ENCODE measurements around the gene RBM15.

Gene RBM15

DNA sequence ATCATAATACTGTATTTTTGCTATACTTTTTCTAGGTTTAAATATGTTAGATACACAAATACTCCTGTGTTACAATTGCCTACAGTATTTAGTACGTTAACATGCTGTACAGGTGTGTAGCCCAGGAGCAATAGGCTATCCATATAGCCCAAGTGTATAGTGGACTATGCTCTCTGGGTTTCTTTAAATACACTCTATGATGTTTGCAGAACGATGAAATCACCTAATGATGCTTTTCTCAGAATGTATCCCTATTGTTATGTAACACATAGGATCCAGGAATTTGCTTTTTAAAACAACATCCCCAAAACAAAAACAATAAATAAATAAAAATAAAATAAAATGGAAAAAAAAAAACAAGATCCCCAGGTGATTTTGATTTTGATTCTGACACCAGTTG, 18.1 kb upstream of the RBM15 start:
- Histone ChIP-seq H3K9me3 (ENCODE audit: control insufficient read depth, insufficient read depth, low read length) (no peaks in the 10 kb centered on the region), H3K4me1 (ENCODE audit: control insufficient read depth, insufficient read depth, low read length) (no peaks in the 10 kb centered on the region), H3K27me3 (ENCODE audit: control insufficient read depth, insufficient read depth, low read length) (no peaks in the 10 kb centered on the region), H3K27ac (ENCODE audit: low read length) (no peak overlapping the region), H3K4me3 (ENCODE audit: low read length) (no peak overlapping the region), H3K36me3 (ENCODE audit: control insufficient read depth, insufficient read depth, low read length) (no peaks in the 10 kb centered on the region)
- DNase-seq (ENCODE audit: low read depth, low spot score): no peak
- WGBS (ENCODE audit: insufficient coverage, insufficient read length): no CpG with 5 or more reads among the region's 2 CpGs

DNA sequence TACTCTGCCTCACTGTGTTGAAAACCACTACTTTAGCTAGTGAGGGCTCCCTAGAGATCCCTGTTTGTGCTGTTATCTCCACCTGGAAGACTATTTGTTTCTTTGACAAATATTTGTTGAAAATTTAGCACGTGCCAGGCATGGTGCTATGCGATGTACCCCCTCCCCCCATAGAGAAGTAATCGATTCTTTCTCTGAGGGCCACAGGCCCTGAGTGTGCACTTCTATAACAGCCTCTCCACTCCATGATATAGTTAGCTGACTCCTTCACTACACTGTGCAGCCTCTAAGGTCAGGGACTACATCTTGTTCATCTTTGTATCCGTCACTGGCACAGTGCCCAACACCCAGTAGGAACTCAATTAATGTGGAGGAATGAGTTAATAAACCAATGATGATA, 17.3 kb upstream of the RBM15 start:
- no CpG with 5 or more reads among the region's 4 CpGs for WGBS (ENCODE audit: insufficient coverage, insufficient read length)
- H3K9me3 ChIP-seq (ENCODE audit: control insufficient read depth, insufficient read depth, low read length): no peaks in the 10 kb centered on the region
- DNase-seq (ENCODE audit: low read depth, low spot score): no peak
- H3K4me3 ChIP-seq (ENCODE audit: low read length): no peak overlapping the region
- H3K27me3 ChIP-seq (ENCODE audit: control insufficient read depth, insufficient read depth, low read length): no peaks in the 10 kb centered on the region
- H3K4me1 ChIP-seq (ENCODE audit: control insufficient read depth, insufficient read depth, low read length): no peaks in the 10 kb centered on the region
- H3K27ac ChIP-seq (ENCODE audit: low read length): no peak overlapping the region
- H3K36me3 ChIP-seq (ENCODE audit: control insufficient read depth, insufficient read depth, low read length): no peaks in the 10 kb centered on the region

DNA sequence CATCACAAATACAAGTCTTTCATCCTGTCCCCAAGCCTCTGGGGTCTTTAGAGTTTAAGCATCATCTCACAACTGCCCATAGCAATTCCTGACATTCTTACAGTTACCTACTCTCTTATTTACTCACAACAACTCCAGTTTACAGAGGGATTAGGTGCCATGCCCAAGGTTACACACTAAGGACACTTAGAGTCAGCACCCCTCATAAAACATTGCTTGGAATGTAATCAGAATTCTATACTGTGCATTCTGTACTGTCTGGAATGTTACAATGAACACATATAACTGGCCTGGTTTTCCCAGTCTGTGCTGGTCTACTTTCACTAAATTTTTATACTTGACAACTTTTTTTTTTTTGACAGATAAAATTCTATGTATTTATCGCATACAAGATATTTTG, 14.5 kb upstream of the RBM15 start:
- Histone ChIP-seq H3K4me1 (ENCODE audit: control insufficient read depth, insufficient read depth, low read length) (no peaks in the 10 kb centered on the region), H3K36me3 (ENCODE audit: control insufficient read depth, insufficient read depth, low read length) (no peaks in the 10 kb centered on the region), H3K4me3 (ENCODE audit: low read length) (no peak overlapping the region), H3K27ac (ENCODE audit: low read length) (no peak overlapping the region), H3K27me3 (ENCODE audit: control insufficient read depth, insufficient read depth, low read length) (no peaks in the 10 kb centered on the region), H3K9me3 (ENCODE audit: control insufficient read depth, insufficient read depth, low read length) (no peaks in the 10 kb centered on the region)
- no peak for DNase-seq (ENCODE audit: low read depth, low spot score)
- no CpG with 5 or more reads among the region's 1 CpG for WGBS (ENCODE audit: insufficient coverage, insufficient read length)

DNA sequence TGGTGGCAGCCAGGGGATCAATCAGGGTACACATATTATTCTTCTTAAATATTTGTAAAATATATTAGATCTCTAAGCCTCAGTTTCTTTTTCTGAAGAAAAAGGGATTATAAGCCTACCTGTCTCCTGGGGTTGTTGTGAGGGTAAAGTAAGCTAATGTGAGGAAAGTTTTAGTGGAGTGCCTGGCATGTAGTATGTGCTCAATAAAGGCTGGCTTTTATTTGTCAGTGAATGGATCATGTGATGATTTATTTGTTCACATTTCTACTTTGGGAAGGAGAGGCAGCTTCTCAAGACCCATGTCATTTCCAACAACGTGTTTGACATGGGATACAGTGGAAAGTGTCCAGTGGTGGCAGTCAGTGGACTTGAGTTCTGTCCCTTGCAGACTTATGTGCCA, 12.4 kb upstream of the RBM15 start:
- no peaks in the 10 kb centered on the region for H3K9me3 ChIP-seq (ENCODE audit: control insufficient read depth, insufficient read depth, low read length)
- WGBS (ENCODE audit: insufficient coverage, insufficient read length): no CpG with 5 or more reads among the region's 1 CpG
- H3K4me3 ChIP-seq (ENCODE audit: low read length): no peak overlapping the region
- no peak for DNase-seq (ENCODE audit: low read depth, low spot score)
- H3K4me1 ChIP-seq (ENCODE audit: control insufficient read depth, insufficient read depth, low read length): no peaks in the 10 kb centered on the region
- no peaks in the 10 kb centered on the region for H3K36me3 ChIP-seq (ENCODE audit: control insufficient read depth, insufficient read depth, low read length)
- H3K27me3 ChIP-seq (ENCODE audit: control insufficient read depth, insufficient read depth, low read length): no peaks in the 10 kb centered on the region
- H3K27ac ChIP-seq (ENCODE audit: low read length): no peak overlapping the region

DNA sequence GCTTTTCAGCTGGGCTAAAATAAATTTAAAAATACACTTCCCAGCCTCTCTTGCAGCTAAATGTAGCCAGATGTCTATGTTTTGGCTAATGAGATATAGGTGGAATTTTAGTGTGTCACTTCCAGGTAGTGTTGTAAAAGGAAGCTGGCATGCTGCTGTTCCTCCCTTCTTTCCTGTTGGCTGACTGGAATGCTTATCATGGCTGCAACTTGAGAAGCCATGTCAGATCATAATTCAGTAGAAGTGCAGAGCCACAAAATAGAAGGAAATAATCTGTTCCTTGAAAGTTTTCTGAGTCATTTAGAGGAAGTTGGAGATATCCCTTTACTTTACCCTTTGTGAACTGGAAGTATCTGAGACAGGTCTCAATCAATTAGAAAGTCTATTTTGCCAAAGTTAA, 10.9 kb upstream of the RBM15 start:
- H3K4me1 ChIP-seq (ENCODE audit: control insufficient read depth, insufficient read depth, low read length): no peaks in the 10 kb centered on the region
- no peaks in the 10 kb centered on the region for H3K36me3 ChIP-seq (ENCODE audit: control insufficient read depth, insufficient read depth, low read length)
- no peak overlapping the region for H3K27ac ChIP-seq (ENCODE audit: low read length)
- H3K4me3 ChIP-seq (ENCODE audit: low read length): no peak overlapping the region
- H3K9me3 ChIP-seq (ENCODE audit: control insufficient read depth, insufficient read depth, low read length): no peaks in the 10 kb centered on the region
- no peaks in the 10 kb centered on the region for H3K27me3 ChIP-seq (ENCODE audit: control insufficient read depth, insufficient read depth, low read length)
- DNase-seq (ENCODE audit: low read depth, low spot score): no peak

DNA sequence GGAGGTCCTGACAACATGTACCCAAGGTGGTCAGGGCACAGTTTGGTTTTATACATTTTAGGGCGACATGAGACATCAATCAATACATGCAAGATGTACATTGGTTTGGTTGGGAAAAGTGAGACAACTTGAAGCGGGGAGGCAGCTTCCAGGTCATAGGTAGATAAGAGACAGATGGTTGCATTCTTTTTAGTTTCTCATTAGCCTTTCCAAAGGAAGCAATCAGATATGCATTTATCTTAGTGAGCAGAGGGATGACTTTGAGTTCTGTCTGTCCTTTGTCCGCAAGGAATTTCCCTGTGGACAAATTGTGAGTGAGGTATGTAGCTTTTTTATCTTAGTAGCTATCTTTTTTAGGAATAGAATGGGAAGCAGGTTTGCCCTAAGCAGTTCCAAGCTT, 10.5 kb upstream of the RBM15 start:
- Histone ChIP-seq H3K36me3 (ENCODE audit: control insufficient read depth, insufficient read depth, low read length) (no peaks in the 10 kb centered on the region), H3K27ac (ENCODE audit: low read length) (no peak overlapping the region), H3K9me3 (ENCODE audit: control insufficient read depth, insufficient read depth, low read length) (no peaks in the 10 kb centered on the region), H3K27me3 (ENCODE audit: control insufficient read depth, insufficient read depth, low read length) (no peaks in the 10 kb centered on the region), H3K4me3 (ENCODE audit: low read length) (no peak overlapping the region), H3K4me1 (ENCODE audit: control insufficient read depth, insufficient read depth, low read length) (no peaks in the 10 kb centered on the region)
- WGBS (ENCODE audit: insufficient coverage, insufficient read length): no CpG with 5 or more reads among the region's 3 CpGs
- DNase-seq (ENCODE audit: low read depth, low spot score): no peak

DNA sequence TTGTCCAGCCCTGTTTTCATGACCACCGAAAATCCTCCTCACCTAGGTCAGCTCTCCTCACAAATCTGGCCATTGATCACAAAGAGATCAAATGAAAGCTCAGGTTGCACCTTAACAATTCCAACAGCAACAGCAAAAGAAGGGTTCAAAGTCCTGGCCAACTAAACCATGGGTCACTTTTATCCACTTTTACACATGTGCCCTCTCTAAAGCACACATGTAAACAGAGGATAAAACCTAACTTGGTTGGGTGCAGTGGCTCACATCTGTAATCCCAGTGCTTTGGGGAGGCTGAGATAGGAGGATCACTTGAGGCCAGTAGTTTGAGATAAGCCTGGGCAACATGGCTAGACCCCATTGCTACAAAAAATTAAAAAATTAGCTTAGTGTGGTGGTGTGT, 3.9 kb upstream of the RBM15 start:
- H3K27ac ChIP-seq (ENCODE audit: low read length): no peak overlapping the region
- DNase-seq (ENCODE audit: low read depth, low spot score): no peak
- WGBS (ENCODE audit: insufficient coverage, insufficient read length): no CpG with 5 or more reads among the region's 1 CpG
- no peaks in the 10 kb centered on the region for H3K4me1 ChIP-seq (ENCODE audit: control insufficient read depth, insufficient read depth, low read length)
- H3K9me3 ChIP-seq (ENCODE audit: control insufficient read depth, insufficient read depth, low read length): no peaks in the 10 kb centered on the region
- no peaks in the 10 kb centered on the region for H3K27me3 ChIP-seq (ENCODE audit: control insufficient read depth, insufficient read depth, low read length)
- H3K4me3 ChIP-seq (ENCODE audit: low read length): no peak overlapping the region
- H3K36me3 ChIP-seq (ENCODE audit: control insufficient read depth, insufficient read depth, low read length): no peaks in the 10 kb centered on the region; the same call in 1 of the 2 replicates

DNA sequence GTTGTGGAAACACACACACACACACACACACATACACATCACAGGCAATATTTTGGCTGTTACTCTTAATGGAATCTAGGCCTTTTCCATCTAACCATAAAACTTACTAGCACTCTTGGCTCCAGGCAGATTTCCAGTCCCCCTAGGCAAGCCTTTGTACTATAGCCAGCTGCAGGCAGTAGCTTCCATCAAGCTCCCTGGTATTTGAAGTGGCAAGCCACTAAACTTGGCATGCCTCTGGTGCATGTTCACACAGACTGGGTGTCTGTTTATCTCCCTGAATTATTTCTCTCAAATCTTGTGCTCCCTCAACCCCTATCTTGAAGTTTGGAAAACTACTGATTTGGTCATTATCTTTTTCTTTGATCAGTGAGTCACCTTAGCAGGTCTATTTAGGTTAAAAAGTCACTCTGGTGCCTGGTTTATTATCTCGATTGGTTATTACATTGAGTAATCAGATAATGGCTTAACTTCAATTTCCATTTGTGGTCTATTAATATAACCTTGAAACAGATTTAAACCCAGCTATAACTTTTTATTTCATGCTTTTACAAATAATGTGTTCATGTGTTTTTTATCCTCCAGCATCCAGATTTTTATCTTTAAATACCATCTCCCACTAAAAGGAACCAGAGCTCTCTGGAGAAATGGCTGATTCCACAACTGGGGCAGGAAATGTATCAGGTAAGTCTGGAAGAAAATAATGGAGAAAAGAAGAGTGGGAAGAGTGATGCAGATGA, 2.7 kb upstream of the RBM15 start:
- Histone ChIP-seq H3K4me3 (ENCODE audit: low read length) (no peak overlapping the region), H3K36me3 (ENCODE audit: control insufficient read depth, insufficient read depth, low read length) (peaks cover 5% of the 10 kb centered on the region; the same call in 1 of the 2 replicates), H3K9me3 (ENCODE audit: control insufficient read depth, insufficient read depth, low read length) (no peaks in the 10 kb centered on the region), H3K4me1 (ENCODE audit: control insufficient read depth, insufficient read depth, low read length) (no peaks in the 10 kb centered on the region), H3K27ac (ENCODE audit: low read length) (no peak overlapping the region), H3K27me3 (ENCODE audit: control insufficient read depth, insufficient read depth, low read length) (no peaks in the 10 kb centered on the region)
- no peak for DNase-seq (ENCODE audit: low read depth, low spot score)
- WGBS (ENCODE audit: insufficient coverage, insufficient read length): no CpG with 5 or more reads among the region's 1 CpG

DNA sequence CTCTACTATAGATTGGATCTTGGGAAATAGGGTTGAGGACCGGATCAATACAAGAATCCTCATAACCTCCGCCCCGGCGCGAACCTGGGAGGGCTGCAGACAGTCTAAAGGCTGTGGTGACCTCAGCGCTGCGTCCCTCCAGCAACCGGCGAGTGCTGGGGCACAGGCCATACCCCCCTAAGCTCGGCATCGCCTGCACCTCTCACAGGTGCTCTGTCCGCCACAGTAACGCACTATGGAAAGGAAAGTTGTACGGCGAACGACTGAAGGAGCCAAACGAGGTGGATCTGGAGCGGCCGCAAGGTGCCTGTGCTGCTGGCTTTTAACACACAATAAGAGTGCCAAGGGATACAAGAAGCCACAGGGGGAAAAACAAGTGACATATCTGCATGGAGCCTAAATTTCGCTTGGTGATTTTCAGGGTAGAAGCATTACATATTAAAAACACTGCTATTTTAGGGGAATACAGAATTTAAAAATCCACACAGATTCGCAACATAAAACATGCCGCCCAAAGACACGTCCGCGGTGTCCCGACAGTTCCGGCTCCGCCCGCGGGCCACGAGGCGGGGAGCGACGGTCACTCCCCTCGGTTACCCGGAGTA, 1.4 kb upstream of the RBM15 start:
- DNase-seq (ENCODE audit: low read depth, low spot score): no peak
- H3K27me3 ChIP-seq (ENCODE audit: control insufficient read depth, insufficient read depth, low read length): no peaks in the 10 kb centered on the region

DNA sequence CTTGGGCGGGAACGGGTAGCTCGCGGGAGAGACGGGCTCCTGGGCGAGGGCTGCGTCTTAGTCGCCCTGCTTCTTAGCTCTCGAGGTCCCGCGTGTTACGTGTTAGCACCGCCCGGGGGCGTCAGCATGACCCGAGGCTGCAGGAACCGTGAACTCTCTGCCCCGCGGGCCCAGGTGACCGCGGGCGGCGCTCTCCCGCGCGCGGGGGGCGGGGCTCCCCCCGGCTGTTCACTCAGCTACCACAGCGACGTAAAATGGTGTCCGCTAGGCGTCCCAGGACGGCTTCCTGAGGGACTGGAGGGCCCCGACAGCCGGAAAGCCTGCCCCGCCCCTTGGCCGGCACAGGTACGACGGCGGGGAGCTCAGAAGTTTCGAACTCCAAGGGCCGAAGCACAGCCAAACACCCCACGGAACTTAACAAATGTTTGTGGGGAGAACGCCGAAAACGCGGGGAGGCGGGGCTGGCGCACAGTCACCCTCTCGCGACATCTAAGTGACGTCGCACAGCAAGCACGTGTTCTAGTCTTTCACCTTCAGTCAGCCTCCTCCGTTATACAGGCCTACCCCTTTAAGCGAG, 780 bp upstream of the RBM15 start:
- no peaks in the 10 kb centered on the region for H3K4me1 ChIP-seq (ENCODE audit: control insufficient read depth, insufficient read depth, low read length)
- WGBS (ENCODE audit: insufficient coverage, insufficient read length): no CpG with 5 or more reads among the region's 57 CpGs
- peak; percentile 31 for DNase-seq (ENCODE audit: low read depth, low spot score)

More for the DNA sequence above, 1.4 kb upstream of the RBM15 start:
- H3K36me3 ChIP-seq (ENCODE audit: control insufficient read depth, insufficient read depth, low read length): peaks cover 7% of the 10 kb centered on the region; the same call in 1 of the 2 replicates
- no peaks in the 10 kb centered on the region for H3K9me3 ChIP-seq (ENCODE audit: control insufficient read depth, insufficient read depth, low read length)
- no peaks in the 10 kb centered on the region for H3K4me1 ChIP-seq (ENCODE audit: control insufficient read depth, insufficient read depth, low read length)
- WGBS (ENCODE audit: insufficient coverage, insufficient read length): no CpG with 5 or more reads among the region's 36 CpGs
- H3K4me3 ChIP-seq (ENCODE audit: low read length): peak overlapping the region; percentile 71
- no peak overlapping the region for H3K27ac ChIP-seq (ENCODE audit: low read length)

More for the DNA sequence above, 780 bp upstream of the RBM15 start:
- peak overlapping the region; percentile 71 for H3K4me3 ChIP-seq (ENCODE audit: low read length)
- peaks cover 7% of the 10 kb centered on the region; the same call in 1 of the 2 replicates for H3K36me3 ChIP-seq (ENCODE audit: control insufficient read depth, insufficient read depth, low read length)
- H3K9me3 ChIP-seq (ENCODE audit: control insufficient read depth, insufficient read depth, low read length): no peaks in the 10 kb centered on the region
- H3K27ac ChIP-seq (ENCODE audit: low read length): no peak overlapping the region
- H3K27me3 ChIP-seq (ENCODE audit: control insufficient read depth, insufficient read depth, low read length): no peaks in the 10 kb centered on the region

All from iPS DF 6.9 (cell line).